NOMO-1 treated with DMSO at 0.1 percent for 48 hours (cell line): Measurements from ENCODE around the gene BSN.
"Not testable (repeated sequence)": the region's sequence is repeated elsewhere in the genome, so short reads cannot be mapped to it uniquely, and the experiment has no call there.

Experiments
- DNase-seq: peaks from one replicate; lab custom pipeline; 2025; ENCODE audit not compliant: unreplicated experiment; lab: John Stamatoyannopoulos, UW

BSN gene

GRCh38 chr3:49533786-49534519, 20.3 kb upstream of the BSN start:
- DNase-seq: no peak

- DNase-seq: no peak
Measured at GRCh38 chr3:49534581-49535441, 19.5 kb upstream of the BSN start.

GRCh38 chr3:49535971-49536874, 18.1 kb upstream of the BSN start:
- DNase-seq: no peak

GRCh38 chr3:49536875-49537533, 17.3 kb upstream of the BSN start:
- no peak for DNase-seq

GRCh38 chr3:49539659-49540560, 14.4 kb upstream of the BSN start:
- peak; percentile 91 for DNase-seq

- DNase-seq: no peak
Measured at GRCh38 chr3:49552087-49552486, 2.2 kb upstream of the BSN start.

- no peak for DNase-seq
Measured at GRCh38 chr3:49553324-49553691, 969 bp upstream of the BSN start.

- peak; percentile 41 for DNase-seq
Measured at GRCh38 chr3:49554633-49555265, 472 bp downstream of the BSN start.

GRCh38 chr3:49556500-49557275, 2.4 kb downstream of the BSN start:
- no peak for DNase-seq

- DNase-seq: no peak
Measured at GRCh38 chr3:49563040-49563578, 8.8 kb downstream of the BSN start.

- no peak for DNase-seq
Measured at GRCh38 chr3:49563766-49564165, 9.5 kb downstream of the BSN start.

GRCh38 chr3:49566312-49566711, 12.0 kb downstream of the BSN start:
- no peak for DNase-seq

- no peak for DNase-seq
Measured at GRCh38 chr3:49567406-49567805, 13.1 kb downstream of the BSN start.

GRCh38 chr3:49568965-49569364, 14.7 kb downstream of the BSN start:
- DNase-seq: no peak

GRCh38 chr3:49570028-49570654, 15.9 kb downstream of the BSN start:
- no peak for DNase-seq

GRCh38 chr3:49582177-49582576, 27.9 kb downstream of the BSN start:
- DNase-seq: no peak

GRCh38 chr3:49585261-49585755, 31.0 kb downstream of the BSN start:
- DNase-seq: not testable (repeated sequence)

- no peak for DNase-seq
Measured at GRCh38 chr3:49591615-49592014, 37.3 kb downstream of the BSN start.
